ENCODE results near the gene TMSB15B.
"Not testable (repeated sequence)": the region's sequence is repeated elsewhere in the genome, so short reads cannot be mapped to it uniquely, and the experiment has no call there.

The TMSB15B gene

GRCh38 chrX:103941201-103941975 is 21.0 kb upstream of the TMSB15B start:
- Histone ChIP-seq H4K20me1 (ENCODE audit: insufficient read depth, low read length) (no peaks in the 10 kb centered on the region), H3K4me2 (ENCODE audit: low read length) (no peak overlapping the region), H3K27ac (ENCODE audit: low read length) (no peak overlapping the region), H2AFZ (ENCODE audit: low read depth, low read length) (no peak overlapping the region), H3K36me3 (replicated peaks; ENCODE audit: low read depth, low read length) (no peaks in the 10 kb centered on the region), H3K9ac (ENCODE audit: low read length) (no peak overlapping the region), H3K9me3 (ENCODE audit: insufficient read depth, low read length) (no peaks in the 10 kb centered on the region), H3K79me2 (ENCODE audit: low read length) (peaks cover 10% of the 10 kb centered on the region), H3K4me3 (ENCODE audit: low read length) (no peak overlapping the region), H3K4me1 (ENCODE audit: low read length) (peaks cover 18% of the 10 kb centered on the region), H3K27me3 (ENCODE audit: low read depth, low read length) (no peaks in the 10 kb centered on the region)
- peak; percentile 48 for TF ChIP-seq CTCF (IDR thresholded peaks at IDR 0.05; ENCODE audit: low read depth, low read length)
- no peak for TF ChIP-seq EZH2phosphoT487 (IDR thresholded peaks at IDR 0.05; ENCODE audit: low read depth)

GRCh38 chrX:103949506-103949905 is 12.9 kb upstream of the TMSB15B start:
- TF ChIP-seq EZH2phosphoT487 (IDR thresholded peaks at IDR 0.05; ENCODE audit: low read depth) (no peak), CTCF (IDR thresholded peaks at IDR 0.05; ENCODE audit: low read depth, low read length) (no peak)
- H3K79me2 ChIP-seq (ENCODE audit: low read length) = no peaks in the 10 kb centered on the region
- H2AFZ ChIP-seq (ENCODE audit: low read depth, low read length) = no peak overlapping the region
- no peak overlapping the region for H3K4me3 ChIP-seq (ENCODE audit: low read length)
- H4K20me1 ChIP-seq (ENCODE audit: insufficient read depth, low read length) = no peaks in the 10 kb centered on the region
- H3K4me1 ChIP-seq (ENCODE audit: low read length) = no peaks in the 10 kb centered on the region
- H3K36me3 ChIP-seq (replicated peaks; ENCODE audit: low read depth, low read length) = no peaks in the 10 kb centered on the region
- H3K27me3 ChIP-seq (ENCODE audit: low read depth, low read length) = no peaks in the 10 kb centered on the region
- no peak overlapping the region for H3K4me2 ChIP-seq (ENCODE audit: low read length)
- H3K27ac ChIP-seq (ENCODE audit: low read length) = no peak overlapping the region
- H3K9ac ChIP-seq (ENCODE audit: low read length) = no peak overlapping the region
- H3K9me3 ChIP-seq (ENCODE audit: insufficient read depth, low read length) = no peaks in the 10 kb centered on the region

GRCh38 chrX:103953353-103953752 is 9.1 kb upstream of the TMSB15B start:
- no peak overlapping the region for H3K9ac ChIP-seq (ENCODE audit: low read length)
- no peaks in the 10 kb centered on the region for H3K27me3 ChIP-seq (ENCODE audit: low read depth, low read length)
- H3K27ac ChIP-seq (ENCODE audit: low read length) = no peak overlapping the region
- H2AFZ ChIP-seq (ENCODE audit: low read depth, low read length) = no peak overlapping the region
- no peaks in the 10 kb centered on the region for H3K9me3 ChIP-seq (ENCODE audit: insufficient read depth, low read length)
- no peak overlapping the region for H3K4me3 ChIP-seq (ENCODE audit: low read length)
- no peak overlapping the region for H3K4me2 ChIP-seq (ENCODE audit: low read length)
- no peaks in the 10 kb centered on the region for H3K36me3 ChIP-seq (replicated peaks; ENCODE audit: low read depth, low read length)
- TF ChIP-seq EZH2phosphoT487 (IDR thresholded peaks at IDR 0.05; ENCODE audit: low read depth) (no peak), CTCF (IDR thresholded peaks at IDR 0.05; ENCODE audit: low read depth, low read length) (no peak)
- no peaks in the 10 kb centered on the region for H3K79me2 ChIP-seq (ENCODE audit: low read length)
- H3K4me1 ChIP-seq (ENCODE audit: low read length) = no peaks in the 10 kb centered on the region
- no peaks in the 10 kb centered on the region for H4K20me1 ChIP-seq (ENCODE audit: insufficient read depth, low read length)

GRCh38 chrX:103954259-103954658 is 8.2 kb upstream of the TMSB15B start:
- no peak overlapping the region for H2AFZ ChIP-seq (ENCODE audit: low read depth, low read length)
- no peaks in the 10 kb centered on the region for H3K9me3 ChIP-seq (ENCODE audit: insufficient read depth, low read length)

GRCh38 chrX:103960599-103960998 is 1.8 kb upstream of the TMSB15B start:
- H4K20me1 ChIP-seq (ENCODE audit: insufficient read depth, low read length) = not testable (repeated sequence)

More at GRCh38 chrX:103954259-103954658, 8.2 kb upstream of the TMSB15B start:
- Histone ChIP-seq H3K79me2 (ENCODE audit: low read length) (no peaks in the 10 kb centered on the region), H4K20me1 (ENCODE audit: insufficient read depth, low read length) (no peaks in the 10 kb centered on the region), H3K36me3 (replicated peaks; ENCODE audit: low read depth, low read length) (no peaks in the 10 kb centered on the region), H3K27ac (ENCODE audit: low read length) (no peak overlapping the region), H3K9ac (ENCODE audit: low read length) (no peak overlapping the region), H3K4me1 (ENCODE audit: low read length) (no peaks in the 10 kb centered on the region), H3K4me2 (ENCODE audit: low read length) (no peak overlapping the region), H3K27me3 (ENCODE audit: low read depth, low read length) (no peaks in the 10 kb centered on the region), H3K4me3 (ENCODE audit: low read length) (no peak overlapping the region)
- no peak for TF ChIP-seq EZH2phosphoT487 (IDR thresholded peaks at IDR 0.05; ENCODE audit: low read depth)
- TF ChIP-seq CTCF (IDR thresholded peaks at IDR 0.05; ENCODE audit: low read depth, low read length) = no peak

GRCh38 chrX:103983508-103983907 is 21.1 kb downstream of the TMSB15B start:
- H2AFZ ChIP-seq (ENCODE audit: low read depth, low read length); H3K9ac ChIP-seq (ENCODE audit: low read length); H3K27ac ChIP-seq (ENCODE audit: low read length); H3K79me2 ChIP-seq (ENCODE audit: low read length); H3K9me3 ChIP-seq (ENCODE audit: insufficient read depth, low read length); H4K20me1 ChIP-seq (ENCODE audit: insufficient read depth, low read length); H3K4me2 ChIP-seq (ENCODE audit: low read length); H3K36me3 ChIP-seq (replicated peaks; ENCODE audit: low read depth, low read length); H3K4me1 ChIP-seq (ENCODE audit: low read length); H3K27me3 ChIP-seq (ENCODE audit: low read depth, low read length); H3K4me3 ChIP-seq (ENCODE audit: low read length): not testable (repeated sequence)

More at GRCh38 chrX:103960599-103960998, 1.8 kb upstream of the TMSB15B start:
- not testable (repeated sequence) for H3K27me3 ChIP-seq (ENCODE audit: low read depth, low read length); H3K9ac ChIP-seq (ENCODE audit: low read length); H3K4me2 ChIP-seq (ENCODE audit: low read length); H2AFZ ChIP-seq (ENCODE audit: low read depth, low read length); H3K4me1 ChIP-seq (ENCODE audit: low read length); H3K4me3 ChIP-seq (ENCODE audit: low read length); H3K79me2 ChIP-seq (ENCODE audit: low read length); H3K36me3 ChIP-seq (replicated peaks; ENCODE audit: low read depth, low read length); H3K9me3 ChIP-seq (ENCODE audit: insufficient read depth, low read length); H3K27ac ChIP-seq (ENCODE audit: low read length)
